ENCODE results near the gene MACF1. TPM values are rescaled to one million over a fixed set of nuclear protein-coding genes. Genes with fewer than 3 reads are reported as not detected.
A peak's percentile ranks its signal among the peaks of the same experiment; 100 is the strongest.

The MACF1 gene
- 56.7 and 65.4 TPM in 2 replicates for total RNA-seq (2016; rRNA removed; fragmentation: Illumina TruSeq; extraction: Trizol)
- total RNA-seq (2016; cell fraction: cytosol; rRNA removed; fragmentation: Illumina TruSeq; extraction: Trizol; ENCODE audit: low read depth), result 7.8 and 9.7 TPM in 2 replicates
- total RNA-seq (2016; cell fraction: insoluble cytoplasmic fraction; rRNA removed; fragmentation: Illumina TruSeq; extraction: Trizol), result 50.3 and 61.9 TPM in 2 replicates
- 18.5 and 20.3 TPM in 2 replicates for total RNA-seq (2016; cell fraction: membrane; rRNA removed; fragmentation: Illumina TruSeq; extraction: Trizol)
- 147 and 164 TPM in 2 replicates for total RNA-seq (2016; cell fraction: nucleus; rRNA removed; fragmentation: Illumina TruSeq; extraction: Trizol)
- polyA plus RNA-seq (2011; rRNA removed), result 36.5 and 36.7 TPM in 2 replicates
- polyA plus RNA-seq (2011; cell fraction: cytosol; rRNA removed), result 13.0 and 16.2 TPM in 2 replicates
- polyA plus RNA-seq (2011; cell fraction: nucleus; rRNA removed), result 98.0 and 102 TPM in 2 replicates
- 38.1 and 55.9 TPM in 2 replicates for polyA plus RNA-seq (2012)
- 3.1 and 3.3 TPM in 2 replicates for polyA plus RNA-seq (2016; cell fraction: cytosol; fragmentation: Illumina TruSeq; extraction: Trizol; ENCODE audit: low read depth)
- 34.7 and 37.3 TPM in 2 replicates for polyA plus RNA-seq (2016; cell fraction: insoluble cytoplasmic fraction; fragmentation: Illumina TruSeq; extraction: Trizol; ENCODE audit: low read depth)
- polyA plus RNA-seq (2016; cell fraction: membrane; fragmentation: Illumina TruSeq; extraction: Trizol; ENCODE audit: low read depth), result 5.3 and 6.9 TPM in 2 replicates
- 102 and 117 TPM in 2 replicates for polyA plus RNA-seq (2016; cell fraction: nucleus; fragmentation: Illumina TruSeq; extraction: Trizol; ENCODE audit: insufficient read depth, low read depth)
- 97.4 and 114 TPM in 2 replicates for polyA minus RNA-seq (2011; rRNA and poly(A)+ RNA removed; ENCODE audit: low replicate concordance)
- 48.6 TPM in 2 replicates for polyA minus RNA-seq (2011; cell fraction: cytosol; rRNA and poly(A)+ RNA removed)
- polyA minus RNA-seq (2011; cell fraction: nucleus; rRNA and poly(A)+ RNA removed), result 406 and 470 TPM in 2 replicates
- percentile 77 among the genes with signal in this experiment for Bru-seq, nascent RNA
- percentile 84 among the genes with signal in this experiment for BruChase-seq, experiment 1, labeled RNA remaining after a 6-hour chase
- percentile 78 among the genes with signal in this experiment for BruChase-seq, experiment 2, labeled RNA remaining after a 2-hour chase
- long read RNA-seq, experiment 1, partial matches to known transcripts, result 8 of 13 reads
- long read RNA-seq, experiment 1, other reads (novel, unspliced or antisense), result 5 of 13 reads
- long read RNA-seq, experiment 2, full-length matches to known transcripts, result 1 of 42 reads
- long read RNA-seq, experiment 2, partial matches to known transcripts, result 26 of 42 reads
- long read RNA-seq, experiment 2, other reads (novel, unspliced or antisense), result 15 of 42 reads

- H3K79me2 ChIP-seq (ENCODE audit: insufficient read depth, low read length), result peaks cover 13% of the 10 kb centered on the region
- FAIRE-seq, result no peak
- H4K20me1 ChIP-seq (ENCODE audit: insufficient read depth, low read length), result peaks cover 14% of the 10 kb centered on the region; the same call in 1 of the 2 replicates
- BruUV-seq (replicated peaks), result no TSS peak
- in situ Hi-C loops (cut with HindIII; ENCODE audit: extremely low pct_ligation_motif_present, low pct_unique_long_range_greater_than_20kb) (no loop called here), intact Hi-C loops (cut with micrococcal nuclease; ENCODE audit: unreplicated experiment) (no loop called here)
- no peak within 1 kb of the TSS for H3K9ac ChIP-seq (ENCODE audit: insufficient read depth, low read depth, low read length)
- ATAC-seq, result no peak
- peaks cover 0 to 2% of the 10 kb centered on the region in 2 experiments; a peak in 1 of 5 replicates for H3K36me3 ChIP-seq (replicated peaks in 1 of 2; ENCODE audit: control insufficient read depth in 1 of 2, insufficient read depth in 2 of 2, low read length in 2 of 2)
- no peaks in the 10 kb centered on the region for H3K9me3 ChIP-seq (ENCODE audit: low read length)
- CTCF ChIA-PET (ENCODE audit: low intra/inter-chr PET ratio, low total read pairs), result no interaction called here
- H3K4me3 ChIP-seq (replicated peaks in 1 of 3; ENCODE audit: insufficient read depth in 1 of 3, low read depth in 2 of 3, low read length in 3 of 3), result no peak within 1 kb of the TSS
- peaks cover 43% of the 10 kb centered on the region for H3K4me1 ChIP-seq (ENCODE audit: insufficient read depth, low read length)
- POLR2A ChIA-PET, result no interaction called here
- 95% methylated on average over 9 of the region's 9 CpGs for WGBS (ENCODE audit: low lambda C conversion rate)
- H2AFZ ChIP-seq (ENCODE audit: low read length), result no peak within 1 kb of the TSS
- H3K4me2 ChIP-seq (ENCODE audit: low read depth, low read length), result no peak within 1 kb of the TSS
- no peak within 1 kb of the TSS for H3K27ac ChIP-seq (ENCODE audit: extremely low read length, insufficient read depth, low read length)
- DNase-seq (ENCODE audit: low spot score), result no peak
- H3K27me3 ChIP-seq (ENCODE audit: control insufficient read depth in 1 of 2, insufficient read depth in 2 of 2, low read length in 2 of 2), result no peaks in the 10 kb centered on the region
- TF ChIP-seq SATB2 (CRISPR knock-in tag; IDR thresholded peaks at IDR 0.05), result no peak
- no peak for TF ChIP-seq ZBTB7A (CRISPR knock-in tag; IDR thresholded peaks at IDR 0.05)
- TF ChIP-seq GRHL1 (CRISPR knock-in tag; conservative IDR thresholded peaks at IDR 0.05), result no peak
- TF ChIP-seq MTA3 (CRISPR knock-in tag; IDR thresholded peaks at IDR 0.05), result no peak
- no peak for TF ChIP-seq NR2F1 (CRISPR knock-in tag; IDR thresholded peaks at IDR 0.05)
- TF ChIP-seq ZKSCAN1 (IDR thresholded peaks at IDR 0.05; ENCODE audit: low read length), result no peak
- TF ChIP-seq CSRNP1 (CRISPR knock-in tag; IDR thresholded peaks at IDR 0.05), result no peak
- no peak for TF ChIP-seq RNF2 (conservative IDR thresholded peaks at IDR 0.05; ENCODE audit: low read depth)
- no peak for TF ChIP-seq YEATS2 (CRISPR knock-in tag; IDR thresholded peaks at IDR 0.05; ENCODE audit: borderline replicate concordance)
- TF ChIP-seq EED (CRISPR knock-in tag; IDR thresholded peaks at IDR 0.05), result no peak
- no peak for TF ChIP-seq ZNF660 (CRISPR knock-in tag; IDR thresholded peaks at IDR 0.05; ENCODE audit: borderline replicate concordance, low read depth)
- no peak for TF ChIP-seq TCF7L2 (IDR thresholded peaks at IDR 0.05; ENCODE audit: low read depth, low read length)
- no peak for TF ChIP-seq ZBTB20 (CRISPR knock-in tag; IDR thresholded peaks at IDR 0.05; ENCODE audit: borderline replicate concordance, low read depth)
- no peak for TF ChIP-seq ZNF556 (CRISPR knock-in tag; IDR thresholded peaks at IDR 0.05; ENCODE audit: borderline replicate concordance)
- TF ChIP-seq ZNF180 (CRISPR knock-in tag; IDR thresholded peaks at IDR 0.05; ENCODE audit: borderline replicate concordance, low read depth), result no peak
Measured at GRCh38 chr1:39204441-39205081, at the start of gene MACF1. Gene MACF1 (plus strand): TSS chr1:39204695. CDS start chr1:39205023, 328 bp downstream.

Data from HepG2 (cell line).